ENCODE data around the gene NRXN3. TPM values are rescaled to one million over a fixed set of nuclear protein-coding genes. Genes with fewer than 3 reads are reported as not detected.

Gene NRXN3
- total and polyA plus RNA-seq, 2 experiments from 2014 or later, result 5.7 to 7.1 TPM

GRCh38 chr14:78605025-78605762 lies 435.0 kb downstream of the NRXN3 start:
- Histone ChIP-seq H3K79me2 (no peaks in the 10 kb centered on the region), H3K36me3 (replicated peaks; ENCODE audit: insufficient read depth, low read depth) (no peaks in the 10 kb centered on the region), H2AFZ (no peak overlapping the region), H3K27ac (no peak overlapping the region), H3K4me2 (no peak overlapping the region), H3K4me3 (no peak overlapping the region), H4K20me1 (ENCODE audit: insufficient read depth, poor library complexity, severe bottlenecking) (no peaks in the 10 kb centered on the region), H3K4me1 (ENCODE audit: insufficient read depth) (no peaks in the 10 kb centered on the region), H3K27me3 (no peaks in the 10 kb centered on the region), H3K9me3 (ENCODE audit: low read depth) (no peaks in the 10 kb centered on the region), H3K9me2 (replicated peaks; ENCODE audit: insufficient read depth) (no peaks in the 10 kb centered on the region)
- DNase-seq (ENCODE audit: low spot score), result no peak
- TF ChIP-seq CTCF (IDR thresholded peaks at IDR 0.05; ENCODE audit: poor library complexity) (no peak), EZH2phosphoT487 (IDR thresholded peaks at IDR 0.05; ENCODE audit: low read depth, severe bottlenecking, unreplicated experiment) (no peak), EZH2 (IDR thresholded peaks at IDR 0.05; ENCODE audit: borderline replicate concordance) (no peak)
- 76% methylated on average over 4 of the region's 4 CpGs for WGBS (ENCODE audit: low lambda C conversion rate, missing lambda C conversion rate)

GRCh38 chr14:78605897-78606500 lies 435.8 kb downstream of the NRXN3 start:
- Histone ChIP-seq H3K36me3 (replicated peaks; ENCODE audit: insufficient read depth, low read depth) (no peaks in the 10 kb centered on the region), H3K27ac (no peak overlapping the region), H3K4me2 (no peak overlapping the region), H3K27me3 (no peaks in the 10 kb centered on the region), H3K9me2 (replicated peaks; ENCODE audit: insufficient read depth) (no peaks in the 10 kb centered on the region), H3K79me2 (no peaks in the 10 kb centered on the region), H3K4me1 (ENCODE audit: insufficient read depth) (no peaks in the 10 kb centered on the region), H3K4me3 (no peak overlapping the region), H2AFZ (no peak overlapping the region), H4K20me1 (ENCODE audit: insufficient read depth, poor library complexity, severe bottlenecking) (no peaks in the 10 kb centered on the region), H3K9me3 (ENCODE audit: low read depth) (no peaks in the 10 kb centered on the region)
- TF ChIP-seq EZH2 (IDR thresholded peaks at IDR 0.05; ENCODE audit: borderline replicate concordance), result no peak
- no peak for TF ChIP-seq CTCF (IDR thresholded peaks at IDR 0.05; ENCODE audit: poor library complexity)
- TF ChIP-seq EZH2phosphoT487 (IDR thresholded peaks at IDR 0.05; ENCODE audit: low read depth, severe bottlenecking, unreplicated experiment), result no peak
- DNase-seq (ENCODE audit: low spot score), result no peak
- WGBS (ENCODE audit: low lambda C conversion rate, missing lambda C conversion rate), result 75% methylated on average over 1 of the region's 1 CpG

- no peak for TF ChIP-seq EZH2phosphoT487 (IDR thresholded peaks at IDR 0.05; ENCODE audit: low read depth, severe bottlenecking, unreplicated experiment)
- no peak for TF ChIP-seq CTCF (IDR thresholded peaks at IDR 0.05; ENCODE audit: poor library complexity)
- no peak for TF ChIP-seq EZH2 (IDR thresholded peaks at IDR 0.05; ENCODE audit: borderline replicate concordance)
- H3K4me3 ChIP-seq, result no peak overlapping the region
- no peak overlapping the region for H3K4me2 ChIP-seq
- no peak overlapping the region for H2AFZ ChIP-seq
- 74% methylated on average over 4 of the region's 4 CpGs for WGBS (ENCODE audit: low lambda C conversion rate, missing lambda C conversion rate)
- no peaks in the 10 kb centered on the region for H3K9me3 ChIP-seq (ENCODE audit: low read depth)
- H3K27ac ChIP-seq, result no peak overlapping the region
- no peak for DNase-seq (ENCODE audit: low spot score)
- no peaks in the 10 kb centered on the region for H3K27me3 ChIP-seq
- H4K20me1 ChIP-seq (ENCODE audit: insufficient read depth, poor library complexity, severe bottlenecking), result no peaks in the 10 kb centered on the region
- no peaks in the 10 kb centered on the region for H3K79me2 ChIP-seq
- no peaks in the 10 kb centered on the region for H3K9me2 ChIP-seq (replicated peaks; ENCODE audit: insufficient read depth)
- no peaks in the 10 kb centered on the region for H3K4me1 ChIP-seq (ENCODE audit: insufficient read depth)
- H3K36me3 ChIP-seq (replicated peaks; ENCODE audit: insufficient read depth, low read depth), result no peaks in the 10 kb centered on the region
These were observed 439.0 kb downstream of the NRXN3 start for GRCh38 chr14:78608998-78609787.
